NCI-H82 treated with DMSO at 0.1 percent for 48 hours (cell line): ENCODE measurements around the gene TICRR.
A peak's percentile ranks its signal among the peaks of the same experiment; 100 is the strongest.

Experiments used
- DNase-seq: peaks from one replicate; lab custom pipeline; 2025; ENCODE audit not compliant: unreplicated experiment; lab: John Stamatoyannopoulos, UW

Gene TICRR

DNA sequence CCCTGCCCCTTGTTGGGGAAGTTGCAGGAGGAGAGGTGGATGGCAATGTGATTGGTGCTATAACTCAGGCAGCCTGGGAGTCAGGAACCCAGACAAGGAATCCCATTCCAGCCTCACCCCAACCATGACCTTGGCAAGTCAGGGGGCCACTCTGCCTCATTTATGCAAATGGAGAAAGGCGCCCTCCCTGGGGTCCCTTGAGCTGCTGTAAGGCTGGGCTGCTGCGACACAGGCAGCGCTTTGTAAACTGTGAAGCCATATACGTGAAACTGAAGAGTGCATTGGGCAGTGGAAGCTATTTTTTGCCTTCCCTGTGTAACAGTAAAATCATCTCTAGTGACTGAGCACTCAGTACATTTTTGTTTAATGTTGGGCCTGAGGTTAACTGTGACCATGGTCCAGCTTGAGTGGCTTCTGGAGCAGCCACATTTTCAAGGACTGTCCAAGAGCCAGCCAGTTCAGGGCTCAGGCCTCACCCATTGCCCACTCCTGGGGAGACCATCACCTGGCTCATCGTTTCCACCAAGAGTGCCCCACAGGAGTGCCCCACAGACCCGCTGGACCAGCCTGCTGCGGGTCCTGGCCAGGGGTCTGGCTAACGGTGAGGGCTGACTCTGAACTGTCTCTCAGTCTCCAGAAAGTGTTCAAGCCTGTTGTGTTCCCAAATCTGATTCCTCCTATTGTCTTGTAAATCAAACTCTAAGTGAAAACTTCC lies 52.1 kb downstream of the TICRR start:
- DNase-seq = no peak

- DNase-seq = no peak
Observed at GRCh38 chr15:89628301-89628700, 53.0 kb downstream of the TICRR start.

DNA sequence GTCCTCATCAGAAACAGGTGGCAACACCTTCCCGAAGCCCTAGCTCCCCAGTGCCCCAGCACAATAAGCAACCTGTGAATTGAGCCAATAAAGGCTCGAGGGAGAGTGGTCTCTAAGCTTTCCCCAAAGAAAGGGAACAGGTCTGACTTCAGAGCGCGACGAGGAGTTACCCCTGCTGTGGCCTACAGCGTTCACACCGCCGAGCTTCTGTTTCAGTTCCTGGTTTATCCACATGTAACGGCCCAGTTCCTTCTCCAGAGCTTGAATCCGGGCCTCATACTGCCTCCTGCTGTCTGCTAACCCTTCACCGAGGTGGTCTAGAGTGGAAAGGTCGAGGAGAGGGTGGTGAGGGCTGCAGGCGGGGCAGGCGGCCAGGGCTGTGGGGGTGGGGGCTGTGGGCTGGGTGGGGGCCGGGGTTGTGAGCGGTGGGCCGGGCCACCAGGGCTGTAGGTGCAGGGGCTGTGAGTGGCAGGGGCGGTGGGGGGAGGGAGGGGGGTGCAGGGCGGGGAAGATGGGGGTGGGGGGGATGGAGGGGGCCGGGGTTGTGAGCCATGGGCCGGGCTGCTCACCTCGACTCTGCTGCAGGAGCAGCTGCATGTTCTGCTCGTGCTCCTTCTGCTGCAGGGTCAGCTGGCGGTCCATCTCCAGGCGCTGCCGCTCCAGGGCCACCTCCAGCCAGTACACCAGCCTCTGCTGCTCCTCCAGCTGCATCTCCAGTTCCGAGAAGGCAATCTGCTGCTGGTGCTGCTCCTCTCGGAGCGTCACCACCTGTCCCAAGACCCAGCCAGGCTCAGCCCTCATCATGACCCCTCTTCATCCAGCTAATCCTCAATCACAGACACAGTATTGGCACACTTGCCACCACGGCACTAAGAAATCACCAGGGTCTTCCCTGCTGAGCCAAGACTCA lies 53.8 kb downstream of the TICRR start:
- DNase-seq = no peak

- DNase-seq = no peak
Observed at GRCh38 chr15:89629829-89630228, 54.6 kb downstream of the TICRR start.

- no peak for DNase-seq
Observed at GRCh38 chr15:89630260-89630659, 55.0 kb downstream of the TICRR start.

DNA sequence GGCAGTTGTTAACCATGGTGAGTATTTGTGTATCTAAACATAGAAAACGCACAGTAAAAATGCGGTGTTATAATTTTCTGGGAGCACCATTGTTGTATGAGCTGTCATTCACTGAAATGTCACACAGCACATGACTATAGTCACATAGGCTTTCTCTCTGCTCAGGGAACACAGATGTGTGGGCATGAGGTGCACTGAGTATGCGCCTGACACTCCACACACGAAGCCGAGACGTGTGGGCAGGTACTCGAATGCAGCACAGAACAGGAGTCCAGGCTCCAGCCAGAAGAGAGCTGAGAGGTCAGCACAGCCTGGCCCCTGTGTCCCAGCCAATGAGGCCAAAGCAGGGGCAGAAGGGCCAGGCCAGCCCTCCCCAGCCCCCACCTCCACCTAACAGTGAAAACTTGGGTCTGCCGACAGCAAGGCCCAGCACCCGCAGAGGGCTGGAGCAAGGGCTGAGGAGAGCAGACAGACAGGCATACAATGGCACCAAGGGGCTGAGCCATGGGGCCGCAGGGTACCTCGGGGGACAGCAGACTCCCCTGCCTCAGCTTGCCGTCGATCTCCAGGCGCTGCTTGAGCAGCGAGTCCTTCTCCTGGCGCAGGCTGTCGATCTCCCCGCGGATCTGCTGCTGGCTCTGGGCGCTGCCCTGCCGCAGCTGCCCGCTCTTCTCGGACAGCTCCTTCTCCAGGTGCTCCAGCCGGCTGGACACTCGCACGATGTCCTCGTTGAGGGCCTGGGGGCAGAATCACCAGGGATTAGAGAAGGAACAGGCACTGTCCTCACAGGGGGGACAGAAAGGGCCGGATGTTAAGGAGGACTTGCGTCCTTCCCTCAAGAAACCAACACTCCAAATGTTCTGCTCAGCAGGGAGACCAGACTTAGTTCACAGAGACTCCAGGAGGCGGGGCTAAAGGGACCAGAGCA lies 56.0 kb downstream of the TICRR start:
- no peak for DNase-seq

DNA sequence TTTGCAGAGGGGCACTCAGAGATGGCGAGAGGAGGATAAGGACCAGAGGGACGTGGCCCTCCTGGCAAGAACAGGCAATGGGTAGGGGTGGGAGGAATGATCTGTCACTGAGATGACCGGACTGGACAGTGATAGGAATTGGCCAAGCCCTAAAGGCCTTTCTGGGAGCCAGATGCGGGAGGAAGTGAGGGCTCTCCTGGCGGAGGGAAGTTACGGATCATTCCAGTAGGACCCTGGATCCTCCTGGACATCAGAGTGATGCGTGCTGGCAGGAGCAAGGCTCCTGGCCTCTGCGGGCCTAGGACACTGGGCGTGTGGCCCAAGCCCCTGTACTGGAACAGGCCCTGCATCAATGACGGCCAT lies 56.6 kb downstream of the TICRR start:
- DNase-seq = no peak

DNA sequence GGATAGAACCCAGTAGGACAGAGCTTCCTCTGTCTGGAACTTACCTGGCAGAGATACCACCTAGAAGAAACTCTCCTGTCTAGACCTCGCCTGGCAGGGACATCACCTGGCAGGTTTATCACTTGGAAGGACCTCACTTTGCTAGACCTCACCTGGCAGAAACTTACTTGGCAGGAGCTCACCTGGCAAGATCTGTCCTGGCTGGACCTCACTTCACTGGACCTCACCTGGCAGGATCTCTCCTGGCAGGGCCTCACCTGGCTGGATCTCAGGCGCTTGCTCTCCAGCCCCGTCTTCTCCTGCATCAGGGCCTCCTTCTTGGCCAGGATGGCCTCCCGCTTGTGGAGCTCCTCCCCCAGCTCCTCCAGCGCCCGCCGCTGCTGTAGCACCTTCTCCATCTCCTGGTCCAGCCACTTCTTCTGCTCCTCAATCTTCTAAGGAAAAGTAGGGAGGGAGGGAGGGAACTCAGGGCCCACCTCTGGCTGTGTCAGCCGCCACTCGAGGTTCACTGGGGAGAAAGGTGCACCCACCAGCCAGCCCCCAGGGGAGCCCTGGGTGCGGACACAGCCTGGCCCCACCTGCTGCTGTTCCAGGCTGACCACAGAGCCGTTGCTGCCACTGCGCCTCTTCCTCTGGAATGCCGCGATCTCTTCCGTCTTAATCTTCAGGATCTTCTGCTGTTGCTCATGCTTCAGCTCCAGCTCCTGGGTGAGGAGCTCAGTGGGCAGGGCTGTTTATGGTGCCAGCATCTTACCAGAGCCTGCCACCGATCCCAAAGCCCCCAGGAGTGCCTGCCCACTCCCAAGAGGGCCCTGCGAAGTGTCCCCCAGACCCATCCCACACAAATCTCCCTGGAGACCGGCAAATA lies 57.5 kb downstream of the TICRR start:
- DNase-seq = no peak

- DNase-seq = no peak
Observed at GRCh38 chr15:89633585-89633984, 58.3 kb downstream of the TICRR start.

- no peak for DNase-seq
Observed at GRCh38 chr15:89640245-89640644, 65.0 kb downstream of the TICRR start.

DNA sequence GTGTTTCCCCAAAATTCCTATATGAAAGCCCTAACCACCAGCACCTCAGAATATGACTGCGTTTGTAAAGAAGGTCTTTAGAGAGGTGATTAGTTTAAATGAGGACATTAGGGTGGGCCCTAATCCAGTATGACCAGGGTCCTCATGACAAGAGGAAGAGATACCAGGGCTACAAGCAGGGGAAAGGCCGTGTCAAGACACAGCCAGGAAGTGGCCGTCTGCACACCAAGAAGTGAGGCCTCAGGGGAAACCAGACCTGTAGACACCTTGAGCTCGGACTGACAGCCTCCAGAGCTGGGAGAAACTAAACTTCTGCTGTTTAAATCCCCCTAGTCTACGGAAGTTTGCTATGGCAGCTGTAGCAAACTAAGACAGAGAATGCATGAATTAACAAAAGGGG lies 65.8 kb downstream of the TICRR start:
- DNase-seq = no peak

DNA sequence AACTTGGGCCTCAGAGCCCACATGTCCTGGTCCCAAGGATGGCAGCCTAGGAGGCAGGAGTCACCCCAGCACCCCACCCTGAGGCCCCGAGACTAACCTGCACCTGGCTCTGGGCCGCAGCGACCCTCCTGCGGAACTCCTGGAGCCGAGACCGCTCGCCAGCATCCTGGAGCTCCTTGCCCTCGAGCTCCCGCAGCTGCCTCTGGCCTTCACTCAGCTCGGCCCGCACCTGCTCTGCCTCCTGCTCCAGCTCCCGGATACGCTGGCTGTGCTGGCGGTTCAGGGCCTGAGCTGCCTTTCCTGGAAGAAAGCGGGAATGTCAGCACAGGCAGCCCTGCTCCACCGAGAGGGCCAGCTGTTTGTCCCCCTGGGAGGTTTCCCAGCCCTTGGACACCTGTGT lies 66.8 kb downstream of the TICRR start:
- no peak for DNase-seq

GRCh38 chr15:89645680-89646079 lies 70.4 kb downstream of the TICRR start:
- no peak for DNase-seq

- no peak for DNase-seq
Observed at GRCh38 chr15:89646416-89647141, 71.3 kb downstream of the TICRR start.

DNA sequence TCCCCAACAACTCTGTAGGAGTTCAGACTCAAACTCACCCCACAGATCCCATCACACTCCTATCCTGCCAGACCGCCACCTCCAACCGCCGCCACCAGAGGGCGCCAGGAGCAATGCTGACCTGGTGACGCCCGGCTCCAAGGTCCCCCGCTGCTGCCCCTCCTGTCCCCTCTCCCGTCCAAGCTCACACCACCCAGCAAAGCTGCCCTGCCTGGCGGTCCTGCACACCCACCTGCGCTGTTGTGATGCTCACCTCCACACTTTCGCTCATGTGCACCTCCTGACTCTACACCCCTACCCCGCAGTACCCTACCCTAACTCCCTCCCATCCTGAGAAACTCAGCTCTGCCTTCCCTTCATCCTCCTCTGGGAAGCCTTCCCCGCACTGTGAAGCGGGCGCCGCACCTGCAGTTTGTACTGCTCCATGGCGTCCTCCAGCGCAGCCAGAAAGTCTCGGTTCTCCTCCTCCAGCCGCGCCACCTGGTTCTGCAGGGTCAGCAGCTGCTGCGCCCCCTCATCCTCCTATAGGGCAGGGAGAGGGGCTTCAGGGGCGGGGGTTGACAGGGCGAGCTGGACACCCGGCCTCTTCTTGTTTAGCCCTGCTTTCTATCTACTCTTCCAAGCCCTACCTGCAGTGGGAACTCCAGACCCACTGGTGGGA lies 72.1 kb downstream of the TICRR start:
- peak; percentile 4 for DNase-seq

DNA sequence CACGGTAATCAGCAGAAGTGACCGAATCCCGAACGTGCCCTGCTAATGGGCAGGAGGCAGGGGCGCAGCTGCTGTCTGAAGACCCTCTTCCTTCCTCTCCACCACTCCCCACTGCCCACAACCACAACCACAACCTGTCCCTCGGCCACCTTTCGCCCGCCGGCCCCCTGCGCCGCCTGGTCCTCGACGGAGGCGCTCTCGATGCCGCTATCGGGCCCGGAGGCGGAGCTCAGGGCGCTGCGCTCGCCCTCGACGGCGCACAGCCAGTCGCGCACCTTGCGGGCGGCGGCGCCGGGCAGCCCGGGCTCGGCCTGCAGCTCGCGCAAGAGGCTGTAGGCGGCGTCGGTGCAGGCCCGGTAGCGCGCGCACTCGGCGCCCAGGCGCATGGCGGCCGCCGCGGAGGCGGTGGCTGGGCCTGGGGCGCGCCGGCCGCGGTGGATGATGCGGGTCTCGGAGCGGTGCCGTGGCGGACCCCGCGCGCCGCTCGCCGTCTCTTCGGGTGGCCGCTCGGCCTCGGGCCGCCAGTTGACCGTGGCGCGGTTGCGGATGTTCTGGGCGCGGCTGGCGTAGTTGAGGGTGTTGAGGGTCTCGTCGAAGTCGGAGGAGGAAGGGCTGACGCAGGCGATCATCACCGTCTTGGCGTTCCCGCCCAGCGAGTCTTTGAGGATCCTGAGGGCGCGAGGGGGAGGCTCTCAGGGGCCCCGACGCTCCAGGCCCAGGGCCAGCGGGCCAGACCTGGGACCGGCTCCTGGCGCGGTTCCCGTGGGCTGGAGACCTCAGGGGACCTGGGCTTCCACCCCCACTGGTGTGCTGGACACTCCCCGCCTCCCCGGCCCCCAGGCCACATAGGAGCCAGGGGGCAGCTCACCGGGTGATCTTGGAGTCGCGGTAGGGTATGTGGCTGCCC lies 73.1 kb downstream of the TICRR start:
- DNase-seq = no peak

- DNase-seq = no peak
Observed at GRCh38 chr15:89649013-89649625, 73.8 kb downstream of the TICRR start.

- DNase-seq = no peak
Observed at GRCh38 chr15:89649716-89650115, 74.4 kb downstream of the TICRR start.
